HepG2 (cell line): ENCODE results near the gene CCL22. TPM values are rescaled to one million over a fixed set of nuclear protein-coding genes. Genes with fewer than 3 reads are reported as not detected.

Source experiments
- ATAC-seq: fragments of 200-7000 bp; cut with Tn5 transposase; 3 replicates; pipeline ENCODE4 v1.9.1; 2020; ENCODE audit warnings: mild to moderate bottlenecking, moderate library complexity
- BruUV-seq: library from RNA; stranded (reverse); fragments of 400-500 nt; replicated peaks from 2 replicates; lab custom pipeline; 2021; lab: Mats Ljungman, UMichigan
- CTCF ChIA-PET: fragments of 300-600 bp; formaldehyde crosslinking; extraction: SDS; loops from one replicate; lab custom pipeline; 2021; ENCODE audit warnings: low total read pairs, inconsistent platforms, low intra/inter-chr PET ratio; lab: Yijun Ruan, JAX
- POLR2A ChIA-PET: fragments of 350-600 bp; sonication (Branson Sonifier 250); formaldehyde crosslinking; loops from one replicate; lab custom pipeline; 2020; ENCODE audit warnings: antibody characterized with exemption, inconsistent platforms; lab: Yijun Ruan, JAX
- DNase-seq: peaks from one replicate; pipeline ENCODE4 v3.0.0-alpha.2; 2015; ENCODE audit warnings: low spot score
- FAIRE-seq: peaks from 3 replicates; lab custom pipeline; 2011; peaks lifted over from hg19 to GRCh38; lab: Jason Lieb, UNC
- H2AFZ ChIP-seq: one replicate; pipeline ENCODE4 v1.6.1; 2011; ENCODE audit warnings: low read length, inconsistent platforms
- H3K27ac ChIP-seq: fragments of 300-600 bp; 3 replicates; pipeline ENCODE4 v1.8.0; 2011; ENCODE audit warnings: mixed run types, mild to moderate bottlenecking, mixed read lengths, low read length, inconsistent platforms; ENCODE audit not compliant: insufficient read depth; ENCODE audit errors: extremely low read length
- H3K27me3 ChIP-seq, 2 experiments: fragments of 200-600 bp in 1 of 2; 2 replicates in 1 of 2; 3 replicates in 1 of 2; pipeline versions ENCODE4 v1.6.0 to v1.8.0; 2011; ENCODE audit warnings: low read length in 2 of 2, mild to moderate bottlenecking in 2 of 2, moderate library complexity in 2 of 2, inconsistent platforms in 1 of 2; ENCODE audit not compliant: insufficient read depth in 2 of 2, control insufficient read depth in 1 of 2
- H3K36me3 ChIP-seq, 2 experiments: fragments of 200-600 bp in 1 of 2; replicated peaks in 1 of 2; 2 replicates in 1 of 2; 3 replicates in 1 of 2; pipeline versions ENCODE4 v1.5.1 to v1.8.0; 2011; ENCODE audit warnings: low read length in 2 of 2, inconsistent platforms in 1 of 2; ENCODE audit not compliant: insufficient read depth in 2 of 2, control insufficient read depth in 1 of 2
- H3K4me1 ChIP-seq: 2 replicates; pipeline ENCODE4 v1.5.1; 2012; ENCODE audit warnings: low read length, inconsistent platforms; ENCODE audit not compliant: insufficient read depth
- H3K4me2 ChIP-seq: 2 replicates; pipeline ENCODE4 v1.6.0; 2011; ENCODE audit warnings: low read depth, low read length, inconsistent platforms
- H3K4me3 ChIP-seq, 3 experiments: fragments of 200-600 bp in 1 of 3; sonication (generic), shearing (Covaris generic) in 1 of 3; replicated peaks in 1 of 3; 2 replicates each; pipeline ENCODE4 v1.5.1; 2011 to 2016; ENCODE audit warnings: low read length in 3 of 3, inconsistent platforms in 2 of 3, low read depth in 2 of 3, mild to moderate bottlenecking in 2 of 3, control low read depth in 1 of 3, mixed read lengths in 1 of 3; ENCODE audit not compliant: insufficient read depth in 1 of 3
- H3K79me2 ChIP-seq: one replicate; pipeline ENCODE4 v1.6.1; 2011; ENCODE audit warnings: low read length, inconsistent platforms; ENCODE audit not compliant: insufficient read depth
- H3K9ac ChIP-seq: 2 replicates; pipeline ENCODE4 v1.6.0; 2011; ENCODE audit warnings: mild to moderate bottlenecking, low read depth, low read length, inconsistent platforms; ENCODE audit not compliant: insufficient read depth
- H3K9me3 ChIP-seq: 2 replicates; pipeline ENCODE4 v1.5.1; 2012; ENCODE audit warnings: mild to moderate bottlenecking, low read length
- H4K20me1 ChIP-seq: 2 replicates; pipeline ENCODE4 v1.6.0; 2011; ENCODE audit warnings: inconsistent platforms, mild to moderate bottlenecking, low read length, moderate library complexity; ENCODE audit not compliant: insufficient read depth
- CCDC6 ChIP-seq: sonication (generic); formaldehyde crosslinking; IDR thresholded peaks from 2 replicates; pipeline ENCODE4 v1.8.1; 2022; ENCODE audit warnings: mild to moderate bottlenecking, missing genetic modification reagents, moderate library complexity
- CEBPG ChIP-seq: IDR thresholded peaks from 2 replicates; pipeline ENCODE4 v1.6.1; 2016
- DNMT3B ChIP-seq: conservative IDR thresholded peaks from 2 replicates; pipeline ENCODE4 v1.6.1; 2016; ENCODE audit warnings: missing biosample characterization, control low read depth
- EHMT2 ChIP-seq: fragments of 200-600 bp; sonication (generic); IDR thresholded peaks from 2 replicates; pipeline ENCODE4 v1.7.0; 2017; ENCODE audit warnings: antibody characterized with exemption, low read depth, low read length, borderline replicate concordance
- KLF15 ChIP-seq: sonication (generic); formaldehyde crosslinking; IDR thresholded peaks from 2 replicates; pipeline ENCODE4 v1.8.1; 2023; ENCODE audit warnings: borderline replicate concordance, mild to moderate bottlenecking, inconsistent platforms, missing genetic modification reagents, mixed read lengths
- PREB ChIP-seq: sonication (generic); formaldehyde crosslinking; IDR thresholded peaks from 2 replicates; pipeline ENCODE4 v1.4.0; 2020; ENCODE audit warnings: missing genetic modification reagents
- SOX5 ChIP-seq: IDR thresholded peaks from 2 replicates; pipeline ENCODE4 v1.6.1; 2016; ENCODE audit warnings: borderline replicate concordance
- ZBED4 ChIP-seq: sonication (generic); formaldehyde crosslinking; IDR thresholded peaks from 2 replicates; pipeline ENCODE4 v1.4.0; 2020; ENCODE audit warnings: missing genetic modification reagents, borderline replicate concordance
- ZBTB26 ChIP-seq: IDR thresholded peaks from 2 replicates; pipeline ENCODE4 v1.6.1; 2016; ENCODE audit warnings: missing compliant biosample characterization, missing genetic modification reagents, borderline replicate concordance
- ZFP36L2 ChIP-seq: sonication (generic); formaldehyde crosslinking; IDR thresholded peaks from 2 replicates; pipeline ENCODE4 v1.4.0; 2020; ENCODE audit warnings: missing genetic modification reagents
- ZNF121 ChIP-seq: sonication (generic); formaldehyde crosslinking; IDR thresholded peaks from 2 replicates; pipeline ENCODE4 v1.5.0; 2020; ENCODE audit warnings: mild to moderate bottlenecking, missing genetic modification reagents
- ZNF460 ChIP-seq: sonication (generic); formaldehyde crosslinking; IDR thresholded peaks from 2 replicates; pipeline ENCODE4 v1.5.1; 2020; ENCODE audit warnings: missing genetic modification reagents, mild to moderate bottlenecking, borderline replicate concordance
- ZNF780A ChIP-seq: sonication (generic); formaldehyde crosslinking; IDR thresholded peaks from 2 replicates; pipeline ENCODE4 v1.8.0; 2022; ENCODE audit warnings: mild to moderate bottlenecking, missing genetic modification reagents, moderate library complexity
- WGBS: methylation state at CpG from one replicate; pipeline ENCODE4 v1.1.6; 2017; ENCODE audit warnings: low lambda C conversion rate; 5-methylcytosine and 5-hydroxymethylcytosine counted together
- in situ Hi-C: cut with HindIII; loops from 2 replicates; pipeline ENCODE4 v1.10.0; 2017; ENCODE audit warnings: low pct_unique_long_range_greater_than_20kb; ENCODE audit not compliant: extremely low pct_ligation_motif_present
- intact Hi-C: fragments of 100-400 bp; cut with micrococcal nuclease; formaldehyde crosslinking; loops from one replicate; pipeline ENCODE4 v1.10.0; 2022; ENCODE audit not compliant: unreplicated experiment
- polyA plus RNA-seq, 8 experiments: library from polyadenylated mRNA; depleted of rRNA in 3 of 8; stranded (reverse) in 7 of 8; unstranded in 1 of 8; fragments of >200 nt; fragmentation: Illumina TruSeq in 4 of 8; extraction: Trizol in 4 of 8; gene quantifications; 2 replicates each; pipeline versions ENCODE4 v1.2.1 to v1.2.3, GENCODE V29; 2011 to 2016; ENCODE audit warnings: low read depth in 4 of 8, missing spikeins in 1 of 8, mixed read lengths in 1 of 8; ENCODE audit not compliant: insufficient read depth in 1 of 8
- total RNA-seq, 5 experiments: library from RNA; depleted of rRNA; stranded (reverse); fragments of >200 nt; fragmentation: Illumina TruSeq; extraction: Trizol; gene quantifications; 2 replicates each; pipeline ENCODE4 v1.2.3, GENCODE V29; 2016; ENCODE audit warnings: low read depth in 1 of 5
- TF ChIP-seq, protein P1 (sequence below): sonication (generic); formaldehyde crosslinking; IDR thresholded peaks from 2 replicates; pipeline ENCODE4 v1.8.1; 2023; ENCODE audit warnings: mild to moderate bottlenecking, moderate library complexity, missing genetic modification reagents
- TF ChIP-seq, protein P2 (sequence below): sonication (generic); formaldehyde crosslinking; IDR thresholded peaks from 2 replicates; pipeline ENCODE4 v1.5.0; 2020; ENCODE audit warnings: missing genetic modification reagents
- TF ChIP-seq, protein P3 (sequence below): sonication (generic); formaldehyde crosslinking; conservative IDR thresholded peaks from 2 replicates; pipeline ENCODE4 v1.4.0; 2020; ENCODE audit warnings: missing genetic modification reagents

The CCL22 gene
- total and polyA plus RNA-seq, 2 of the 13 experiments (the other 11 are each of a cell fraction or from before 2014, with no cell fraction given): not detected

GRCh38 chr16:57361404-57361803 lies 2.8 kb downstream of the CCL22 start:
- H3K4me3 ChIP-seq: no peak overlapping the region
- ChIA-PET POLR2A (interaction anchor here (2.8 kb wide), 1 partner anchor 11 kb away, joined by 19 read pairs; the partner anchor contains the start of gene CX3CL1), CTCF (no interaction called here)
- peaks cover 2 to 32% of the 10 kb centered on the region in 2 experiments; a peak in 4 of 5 replicates for H3K27me3 ChIP-seq
- DNase-seq (no peak), ATAC-seq (no peak), FAIRE-seq (no peak)
- no peaks in the 10 kb centered on the region for H3K79me2 ChIP-seq
- no peak overlapping the region for H3K4me2 ChIP-seq
- peaks cover 44% of the 10 kb centered on the region for H3K4me1 ChIP-seq
- 3% methylated on average over 4 of the region's 4 CpGs for WGBS
- H2AFZ ChIP-seq: no peak overlapping the region
- H3K9me3 ChIP-seq: no peaks in the 10 kb centered on the region
- in situ Hi-C loops: no loop called here
- no TSS peak for BruUV-seq
- H4K20me1 ChIP-seq: no peaks in the 10 kb centered on the region
- H3K27ac ChIP-seq: no peak overlapping the region
- no peak overlapping the region for H3K9ac ChIP-seq
- H3K36me3 ChIP-seq: no peaks in the 10 kb centered on the region
- intact Hi-C loops: no loop called here
- TF ChIP-seq EHMT2 (no peak), KLF15 (CRISPR knock-in tag) (no peak), SOX5 (no peak), ZBED4 (CRISPR knock-in tag) (no peak), ZFP36L2 (no peak), CEBPG (CRISPR knock-in tag) (no peak), CCDC6 (CRISPR knock-in tag) (no peak), ZNF780A (no peak), PREB (CRISPR knock-in tag) (no peak), ZBTB26 (CRISPR knock-in tag) (no peak), ZNF121 (CRISPR knock-in tag) (no peak), DNMT3B (CRISPR knock-in tag) (no peak), ZNF460 (CRISPR knock-in tag) (no peak)
- TF ChIP-seq, protein P1, sequence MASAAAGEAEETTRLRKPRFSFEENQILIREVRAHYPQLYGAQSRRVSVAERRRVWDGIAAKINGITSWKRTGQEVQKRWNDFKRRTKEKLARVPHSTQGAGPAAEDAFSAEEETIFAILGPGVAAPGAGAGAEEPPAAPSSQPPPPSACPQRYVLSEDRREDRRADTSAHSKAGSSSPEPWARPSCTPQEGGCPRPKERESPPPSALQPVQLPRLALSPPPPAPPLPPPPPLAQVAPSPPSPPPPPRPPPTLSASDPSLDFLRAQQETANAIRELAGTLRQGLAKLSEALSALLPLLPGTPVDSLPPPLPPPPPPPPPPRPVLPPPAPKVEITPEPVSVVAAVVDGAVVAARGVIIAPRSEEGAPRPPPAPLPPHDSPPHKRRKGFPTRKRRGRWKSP: no peak
- TF ChIP-seq, protein P2, sequence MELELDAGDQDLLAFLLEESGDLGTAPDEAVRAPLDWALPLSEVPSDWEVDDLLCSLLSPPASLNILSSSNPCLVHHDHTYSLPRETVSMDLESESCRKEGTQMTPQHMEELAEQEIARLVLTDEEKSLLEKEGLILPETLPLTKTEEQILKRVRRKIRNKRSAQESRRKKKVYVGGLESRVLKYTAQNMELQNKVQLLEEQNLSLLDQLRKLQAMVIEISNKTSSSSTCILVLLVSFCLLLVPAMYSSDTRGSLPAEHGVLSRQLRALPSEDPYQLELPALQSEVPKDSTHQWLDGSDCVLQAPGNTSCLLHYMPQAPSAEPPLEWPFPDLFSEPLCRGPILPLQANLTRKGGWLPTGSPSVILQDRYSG: no peak
- TF ChIP-seq, protein P3, sequence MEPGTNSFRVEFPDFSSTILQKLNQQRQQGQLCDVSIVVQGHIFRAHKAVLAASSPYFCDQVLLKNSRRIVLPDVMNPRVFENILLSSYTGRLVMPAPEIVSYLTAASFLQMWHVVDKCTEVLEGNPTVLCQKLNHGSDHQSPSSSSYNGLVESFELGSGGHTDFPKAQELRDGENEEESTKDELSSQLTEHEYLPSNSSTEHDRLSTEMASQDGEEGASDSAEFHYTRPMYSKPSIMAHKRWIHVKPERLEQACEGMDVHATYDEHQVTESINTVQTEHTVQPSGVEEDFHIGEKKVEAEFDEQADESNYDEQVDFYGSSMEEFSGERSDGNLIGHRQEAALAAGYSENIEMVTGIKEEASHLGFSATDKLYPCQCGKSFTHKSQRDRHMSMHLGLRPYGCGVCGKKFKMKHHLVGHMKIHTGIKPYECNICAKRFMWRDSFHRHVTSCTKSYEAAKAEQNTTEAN: no peak
